Aorta (tissue), 5 donors: ENCODE data around the gene DCC. TPM values are rescaled to one million over a fixed set of nuclear protein-coding genes. Genes with fewer than 3 reads are reported as not detected.

ENCODE experiments used
- ATAC-seq: fragments of 200-7000 bp; cut with Tn5 transposase; one replicate; pipeline ENCODE4 v1.9.1; 2022; ENCODE audit warnings: moderate library complexity; ENCODE audit not compliant: low FRiP score
- DNase-seq, 2 donors: peaks; one replicate each; pipeline ENCODE4 v3.0.0-alpha.2; 2020
- H3K27ac ChIP-seq, 2 donors: one replicate each; pipeline ENCODE4 v1.5.1; 2013; ENCODE audit warnings: low read length in 2 of 2, mild to moderate bottlenecking in 2 of 2, moderate library complexity in 2 of 2, control low read depth in 1 of 2, inconsistent platforms in 1 of 2, low read depth in 1 of 2
- H3K27me3 ChIP-seq, 2 donors: one replicate each; pipeline ENCODE4 v1.6.1; 2013; ENCODE audit warnings: control low read depth in 1 of 2, low read length in 1 of 2, mild to moderate bottlenecking in 1 of 2, moderate library complexity in 1 of 2; ENCODE audit not compliant: insufficient read depth in 2 of 2, control insufficient read depth in 1 of 2
- H3K36me3 ChIP-seq, 2 donors: one replicate each; pipeline ENCODE4 v1.6.1; 2013; ENCODE audit warnings: control low read depth in 1 of 2, low read length in 1 of 2, mild to moderate bottlenecking in 1 of 2; ENCODE audit not compliant: insufficient read depth in 2 of 2, control insufficient read depth in 1 of 2
- H3K4me1 ChIP-seq, 2 donors: one replicate each; pipeline ENCODE4 v1.6.1; 2013; ENCODE audit warnings: low read length in 2 of 2, control low read depth in 1 of 2, mild to moderate bottlenecking in 1 of 2, moderate library complexity in 1 of 2; ENCODE audit not compliant: insufficient read depth in 2 of 2, control insufficient read depth in 1 of 2
- H3K4me3 ChIP-seq, 2 donors: one replicate each; pipeline ENCODE4 v1.5.1; 2013; ENCODE audit warnings: low read length in 2 of 2, control low read depth in 1 of 2, mild to moderate bottlenecking in 1 of 2
- H3K9me3 ChIP-seq: one replicate; pipeline ENCODE4 v1.6.1; 2013; ENCODE audit warnings: mild to moderate bottlenecking, low read length; ENCODE audit not compliant: control insufficient read depth
- WGBS, 2 donors: extraction: QIAGEN DNeasy Blood & Tissue Kit; methylation state at CpG; one replicate each; pipeline ENCODE4 v1.1.7; 2013; 5-methylcytosine and 5-hydroxymethylcytosine counted together
- intact Hi-C, 2 donors: fragments of 100-400 bp; cut with DNase I; formaldehyde crosslinking; loops; one replicate each; pipeline versions ENCODE4 v1.14.2 to v1.15.0; 2022
- microRNA-seq, 2 donors: library from miRNA; unstranded; fragments of <30 nt; microRNA quantifications; one replicate each; pipeline ENCODE4 v1.2.0, GENCODE V29; 2020
- polyA plus RNA-seq, 2 donors: library from polyadenylated mRNA; stranded (reverse); fragments of 200-250 nt; gene quantifications; one replicate each; pipeline ENCODE4 v1.2.3, GENCODE V29; 2013
- total RNA-seq, 2 donors: library from RNA; stranded (reverse); fragmentation: NEBNext Ultra II Directional; extraction: Animal tissue kit (Norgen Biotek cat#: 25700); gene quantifications; one replicate each; pipeline ENCODE4 v1.2.1, GENCODE V29; 2021
- donor health status: healthy with polysubstance abuse.
- donor health status: Bipolar disorder and iron deficiency.
- donor health status: DM: no; HTN: no; CAD: no.
- donor health status: DM: no; HTN: no; CAD: no.
- donor health status: DM: yes; HTN: yes; CAD: no.

The DCC gene
- total and polyA plus RNA-seq, 4 donors: 0.78 TPM; not detected in 3

DNA sequence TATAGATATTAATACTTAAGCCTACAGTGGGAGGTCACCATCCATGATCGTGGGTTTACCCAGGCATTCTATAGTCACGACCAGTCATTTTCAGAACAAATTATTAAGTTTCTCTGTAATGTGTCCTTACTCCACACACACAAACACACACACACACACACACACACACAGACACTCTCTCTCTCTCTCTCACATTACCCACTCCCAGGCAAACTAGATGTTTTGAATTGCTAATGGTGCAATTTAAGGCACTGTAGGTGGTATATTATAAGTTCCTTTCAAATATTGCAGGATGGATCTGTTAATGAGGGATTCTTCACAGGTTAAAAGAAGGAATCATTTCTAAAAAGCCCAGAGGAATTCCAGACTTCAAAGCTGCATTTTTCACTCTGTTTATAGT is 1226.6 kb downstream of the DCC start:
- ATAC-seq: no peak
- Histone ChIP-seq H3K36me3 (no peaks in the 10 kb centered on the region), H3K27me3 (no peaks in the 10 kb centered on the region), H3K27ac (no peak overlapping the region), H3K9me3 (no peaks in the 10 kb centered on the region), H3K4me1 (no peaks in the 10 kb centered on the region), H3K4me3 (no peak overlapping the region)
- WGBS, 2 donors: 90 to 95% methylated on average over 2 of the region's 2 CpGs
- intact Hi-C loops: no loop called here
- DNase-seq: no peak

DNA sequence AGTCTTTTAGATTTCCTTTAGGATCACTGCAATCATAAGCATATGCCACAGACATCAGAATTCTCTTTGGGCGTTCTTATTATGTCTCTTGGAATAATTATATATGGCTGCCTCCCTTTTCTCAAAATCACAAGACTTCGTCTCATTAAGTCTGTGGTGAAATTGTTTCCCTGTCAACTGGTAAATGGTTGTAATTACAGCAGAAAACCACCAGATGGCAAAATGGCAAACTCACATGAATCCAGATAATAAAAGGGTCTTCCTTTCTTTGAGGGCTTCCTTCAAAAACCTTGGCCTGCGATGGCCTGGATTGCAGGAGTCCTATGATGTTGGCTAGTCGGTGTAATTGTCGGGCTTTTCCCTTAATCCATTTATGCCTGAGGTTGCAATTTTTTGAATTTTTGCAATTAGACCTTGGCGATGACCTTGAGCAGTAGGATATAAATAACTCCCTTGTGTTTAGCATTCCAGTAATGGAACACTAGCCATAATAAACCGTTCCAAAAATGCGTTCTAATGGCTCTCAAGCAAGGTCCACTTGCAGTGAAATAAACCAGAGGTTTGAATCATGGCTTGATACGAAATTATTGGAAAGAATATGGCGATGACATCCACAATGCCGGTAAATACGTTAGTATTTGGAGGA is 1228.1 kb downstream of the DCC start:
- Histone ChIP-seq H3K4me3 (no peak overlapping the region), H3K27me3 (no peaks in the 10 kb centered on the region), H3K27ac (no peak overlapping the region), H3K4me1 (no peaks in the 10 kb centered on the region), H3K9me3 (no peaks in the 10 kb centered on the region), H3K36me3 (no peaks in the 10 kb centered on the region)
- ATAC-seq (no peak), DNase-seq (no peak)
- WGBS, 2 donors: 25 to 26% methylated on average over 12 of the region's 12 CpGs
- intact Hi-C loops: no loop called here

Small RNAs within 50 kb of the gene (microRNA-seq; reads per million reads assigned to microRNA genes)
- 0 reads per million in 2 donors for gene MIR4528
